GM12874 (cell line): ENCODE results near the gene TFCP2L1.

ENCODE experiments used
- CTCF ChIP-seq: IDR thresholded peaks from 2 replicates; pipeline ENCODE4 v1.5.1; 2011; ENCODE audit warnings: low read depth, mild to moderate bottlenecking, control low read depth, low read length, moderate library complexity; ENCODE audit not compliant: insufficient read depth

Gene TFCP2L1

GRCh38 chr2:121283670-121284462, 1.1 kb downstream of the TFCP2L1 start:
- TF ChIP-seq CTCF, result no peak

- TF ChIP-seq CTCF, result no peak
Measured at GRCh38 chr2:121282800-121283385, 2.1 kb downstream of the TFCP2L1 start.

- TF ChIP-seq CTCF, result no peak
Measured at GRCh38 chr2:121281694-121282093, 3.3 kb downstream of the TFCP2L1 start.

GRCh38 chr2:121281107-121281506, 3.9 kb downstream of the TFCP2L1 start:
- TF ChIP-seq CTCF, result no peak

- TF ChIP-seq CTCF, result no peak
Measured at GRCh38 chr2:121279476-121280220, 5.4 kb downstream of the TFCP2L1 start.

GRCh38 chr2:121276341-121276740, 8.7 kb downstream of the TFCP2L1 start:
- no peak for TF ChIP-seq CTCF

GRCh38 chr2:121273116-121273515, 11.9 kb downstream of the TFCP2L1 start:
- no peak for TF ChIP-seq CTCF
